Keratinocyte (primary cell): Measurements from ENCODE around the gene LRRC28. TPM values are rescaled to one million over a fixed set of nuclear protein-coding genes. Genes with fewer than 3 reads are reported as not detected.

Source experiments
- DNase-seq: peaks from one replicate; pipeline ENCODE4 v3.0.0-alpha.2; 2011; ENCODE audit warnings: low read depth, missing footprints, low spot score
- FAIRE-seq: peaks from 2 replicates; lab custom pipeline; 2011; peaks lifted over from hg19 to GRCh38; lab: Jason Lieb, UNC
- H2AFZ ChIP-seq: 2 replicates; pipeline ENCODE4 v1.6.0; 2012; ENCODE audit warnings: low read length, control low read depth, inconsistent platforms; ENCODE audit not compliant: control insufficient read depth
- H3K27ac ChIP-seq: 2 replicates; pipeline ENCODE4 v1.5.1; 2011; ENCODE audit warnings: low read length; ENCODE audit not compliant: control insufficient read depth, insufficient read depth
- H3K27me3 ChIP-seq: 3 replicates; pipeline ENCODE4 v1.6.0; 2011; ENCODE audit warnings: low read length; ENCODE audit not compliant: control insufficient read depth, insufficient read depth; ENCODE audit errors: extremely low read depth
- H3K36me3 ChIP-seq, 2 experiments: 2 replicates in 1 of 2; 3 replicates in 1 of 2; pipeline ENCODE4 v1.5.1; 2011; ENCODE audit warnings: low read length in 2 of 2, mild to moderate bottlenecking in 1 of 2; ENCODE audit not compliant: control insufficient read depth in 2 of 2, insufficient read depth in 2 of 2; ENCODE audit errors: extremely low read depth in 1 of 2
- H3K4me1 ChIP-seq: 3 replicates; pipeline ENCODE4 v1.5.1; 2011; ENCODE audit warnings: low read length; ENCODE audit not compliant: control insufficient read depth, insufficient read depth; ENCODE audit errors: extremely low read depth
- H3K4me2 ChIP-seq: 3 replicates; pipeline ENCODE4 v1.6.0; 2011; ENCODE audit warnings: low read depth, low read length; ENCODE audit not compliant: control insufficient read depth, insufficient read depth; ENCODE audit errors: extremely low read depth
- H3K4me3 ChIP-seq, 3 experiments: fragments of 200-600 bp in 1 of 3; sonication (generic) in 1 of 3; 2 replicates in 2 of 3; 3 replicates in 1 of 3; pipeline ENCODE4 v1.5.1; 2011 to 2016; ENCODE audit warnings: low read length in 3 of 3, mild to moderate bottlenecking in 3 of 3, control low read depth in 2 of 3, inconsistent platforms in 1 of 3, low read depth in 1 of 3, mixed read lengths in 1 of 3, mixed run types in 1 of 3, moderate library complexity in 1 of 3; ENCODE audit not compliant: control insufficient read depth in 2 of 3, insufficient read depth in 2 of 3; ENCODE audit errors: extremely low read depth in 1 of 3
- H3K79me2 ChIP-seq: 2 replicates; pipeline ENCODE4 v1.6.0; 2012; ENCODE audit warnings: low read length; ENCODE audit not compliant: control insufficient read depth, insufficient read depth
- H3K9ac ChIP-seq: 3 replicates; pipeline ENCODE4 v1.6.0; 2011; ENCODE audit warnings: low read length; ENCODE audit not compliant: control insufficient read depth, insufficient read depth; ENCODE audit errors: extremely low read depth
- H3K9me1 ChIP-seq: 3 replicates; pipeline ENCODE4 v1.6.0; 2011; ENCODE audit warnings: low read length; ENCODE audit not compliant: control insufficient read depth, insufficient read depth; ENCODE audit errors: extremely low read depth
- H3K9me3 ChIP-seq: 2 replicates; pipeline ENCODE4 v1.5.1; 2012; ENCODE audit warnings: low read depth, low read length; ENCODE audit not compliant: control insufficient read depth
- H4K20me1 ChIP-seq: 3 replicates; pipeline ENCODE4 v1.6.0; 2011; ENCODE audit warnings: low read length; ENCODE audit not compliant: control insufficient read depth, insufficient read depth; ENCODE audit errors: extremely low read depth
- EZH2 ChIP-seq: IDR thresholded peaks from one replicate; pipeline ENCODE4 v1.6.1; 2012; ENCODE audit warnings: inconsistent platforms, mild to moderate bottlenecking, low read length, moderate library complexity
- dilution Hi-C: fragments of 300-500 bp; cut with MboI; formaldehyde crosslinking; loops from one replicate; pipeline ENCODE4 v1.7.0; 2020; ENCODE audit warnings: low sequenced_read_pairs; ENCODE audit not compliant: extremely low pct_ligation_motif_present
- polyA plus RNA-seq, 5 experiments: library from polyadenylated mRNA; depleted of rRNA in 3 of 5; stranded (reverse) in 3 of 5; stranded (forward) in 1 of 5; unstranded in 1 of 5; fragments of >200 nt; gene quantifications; 1 replicate in 1 of 5; 2 replicates in 3 of 5; 3 replicates in 1 of 5; pipeline versions ENCODE4 v1.2.1 to v1.2.3, GENCODE V29; 2011 to 2012; ENCODE audit warnings: missing spikeins in 2 of 5, low read depth in 1 of 5, low replicate concordance in 1 of 5
- TF ChIP-seq, protein P1 (sequence below), 3 experiments: IDR thresholded peaks in 1 of 3; conservative IDR thresholded peaks in 1 of 3; optimal IDR thresholded peaks in 1 of 3; 2 replicates in 2 of 3; 3 replicates in 1 of 3; pipeline versions ENCODE3 to v1.5.1; 2011; ENCODE audit warnings: low read length in 3 of 3, mild to moderate bottlenecking in 3 of 3, moderate library complexity in 2 of 3, control low read depth in 1 of 3, inconsistent platforms in 1 of 3; ENCODE audit not compliant: insufficient read depth in 2 of 3; ENCODE audit errors: extremely low read depth in 1 of 3

Gene LRRC28
- polyA plus RNA-seq, 1 donor (not counting 4 experiments of a cell fraction or from before 2014, with no cell fraction given), result 25.1 TPM

DNA sequence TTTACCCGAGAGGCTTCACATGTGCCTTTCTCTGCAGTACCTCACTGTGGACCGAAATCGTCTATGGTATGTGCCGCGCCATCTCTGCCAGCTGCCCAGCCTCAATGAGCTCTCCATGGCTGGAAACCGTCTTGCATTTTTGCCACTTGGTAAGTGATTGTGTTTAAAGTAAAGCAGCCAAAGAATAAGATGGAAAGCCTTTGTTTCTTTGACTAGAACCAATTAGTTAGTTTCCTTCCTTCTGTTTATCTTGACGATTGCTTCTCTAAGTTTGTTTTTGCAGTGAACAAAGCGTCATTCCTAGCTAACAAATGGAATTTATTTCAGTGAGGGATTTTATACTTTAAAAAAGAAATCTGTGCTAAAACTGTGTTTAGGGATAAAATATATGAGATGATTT is 82.7 kb downstream of the LRRC28 start:
- no peak overlapping the region for H3K4me2 ChIP-seq
- H3K27me3 ChIP-seq, result no peaks in the 10 kb centered on the region
- no peak overlapping the region for H3K4me3 ChIP-seq
- H3K9me3 ChIP-seq, result no peaks in the 10 kb centered on the region
- H3K9ac ChIP-seq, result no peak overlapping the region
- no peaks in the 10 kb centered on the region for H3K36me3 ChIP-seq
- H2AFZ ChIP-seq, result no peak overlapping the region
- FAIRE-seq (no peak), DNase-seq (no peak)
- dilution Hi-C loops, result no loop called here
- H3K9me1 ChIP-seq, result no peaks in the 10 kb centered on the region
- no peaks in the 10 kb centered on the region for H3K4me1 ChIP-seq
- TF ChIP-seq, protein P1, sequence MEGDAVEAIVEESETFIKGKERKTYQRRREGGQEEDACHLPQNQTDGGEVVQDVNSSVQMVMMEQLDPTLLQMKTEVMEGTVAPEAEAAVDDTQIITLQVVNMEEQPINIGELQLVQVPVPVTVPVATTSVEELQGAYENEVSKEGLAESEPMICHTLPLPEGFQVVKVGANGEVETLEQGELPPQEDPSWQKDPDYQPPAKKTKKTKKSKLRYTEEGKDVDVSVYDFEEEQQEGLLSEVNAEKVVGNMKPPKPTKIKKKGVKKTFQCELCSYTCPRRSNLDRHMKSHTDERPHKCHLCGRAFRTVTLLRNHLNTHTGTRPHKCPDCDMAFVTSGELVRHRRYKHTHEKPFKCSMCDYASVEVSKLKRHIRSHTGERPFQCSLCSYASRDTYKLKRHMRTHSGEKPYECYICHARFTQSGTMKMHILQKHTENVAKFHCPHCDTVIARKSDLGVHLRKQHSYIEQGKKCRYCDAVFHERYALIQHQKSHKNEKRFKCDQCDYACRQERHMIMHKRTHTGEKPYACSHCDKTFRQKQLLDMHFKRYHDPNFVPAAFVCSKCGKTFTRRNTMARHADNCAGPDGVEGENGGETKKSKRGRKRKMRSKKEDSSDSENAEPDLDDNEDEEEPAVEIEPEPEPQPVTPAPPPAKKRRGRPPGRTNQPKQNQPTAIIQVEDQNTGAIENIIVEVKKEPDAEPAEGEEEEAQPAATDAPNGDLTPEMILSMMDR (optimal IDR thresholded peaks at IDR 0.05 in 1 of 3, IDR thresholded peaks at IDR 0.05 in 1 of 3, conservative IDR thresholded peaks at IDR 0.05 in 1 of 3; ENCODE audit: extremely low read depth in 1 of 3, insufficient read depth in 2 of 3, low read length in 3 of 3), result no peak
- no peak for TF ChIP-seq EZH2
- no peaks in the 10 kb centered on the region for H3K79me2 ChIP-seq
- H3K27ac ChIP-seq, result no peak overlapping the region
- no peaks in the 10 kb centered on the region for H4K20me1 ChIP-seq

DNA sequence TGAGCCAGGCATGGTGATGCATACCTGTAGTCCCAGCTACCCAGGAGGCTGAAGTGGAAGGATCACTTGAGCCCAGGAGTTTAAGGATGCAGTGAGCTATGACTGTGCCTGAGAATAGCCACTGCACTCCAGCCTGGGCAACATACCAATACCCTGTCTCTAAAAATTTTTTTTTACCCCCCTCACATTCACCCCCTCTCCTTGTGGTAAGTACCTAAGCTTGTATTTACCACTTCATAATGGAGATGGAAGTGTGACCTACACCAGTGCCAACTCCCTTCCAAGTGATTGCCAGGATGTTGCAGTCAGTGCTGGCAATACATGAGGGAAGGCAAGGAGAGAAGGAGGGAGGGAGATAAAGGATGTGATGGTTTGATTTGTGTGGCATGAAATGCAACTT is 84.2 kb downstream of the LRRC28 start:
- dilution Hi-C loops, result no loop called here
- no peak for TF ChIP-seq EZH2
- TF ChIP-seq, protein P1 (optimal IDR thresholded peaks at IDR 0.05 in 1 of 3, IDR thresholded peaks at IDR 0.05 in 1 of 3, conservative IDR thresholded peaks at IDR 0.05 in 1 of 3; ENCODE audit: extremely low read depth in 1 of 3, insufficient read depth in 2 of 3, low read length in 3 of 3), result no peak
- no peaks in the 10 kb centered on the region for H3K4me1 ChIP-seq
- no peaks in the 10 kb centered on the region for H3K79me2 ChIP-seq
- H3K4me2 ChIP-seq, result no peak overlapping the region
- H2AFZ ChIP-seq, result no peak overlapping the region
- H3K9me3 ChIP-seq, result no peaks in the 10 kb centered on the region
- no peaks in the 10 kb centered on the region for H4K20me1 ChIP-seq
- H3K27ac ChIP-seq, result no peak overlapping the region
- no peaks in the 10 kb centered on the region for H3K36me3 ChIP-seq
- no peaks in the 10 kb centered on the region for H3K9me1 ChIP-seq
- no peak for FAIRE-seq
- H3K9ac ChIP-seq, result no peak overlapping the region
- H3K4me3 ChIP-seq, result no peak overlapping the region
- no peak for DNase-seq
- H3K27me3 ChIP-seq, result no peaks in the 10 kb centered on the region
